Activated T-helper 1 cell treated with anti-CD3 and anti-CD28 coated beads, Interleukin-12 subunit alpha, Interleukin-12 subunit beta, Interleukin-2, Interleukin-4 antibody, amounts not matched to agents 30 ng/mL and 10 ng/mL and 1 ng/mL, durations not matched to agents 14 hours and 24 hours and 36 hours (primary cell): ENCODE data around the gene DPRX. TPM values are rescaled to one million over a fixed set of nuclear protein-coding genes. Genes with fewer than 3 reads are reported as not detected.
"Not testable (repeated sequence)": the region's sequence is repeated elsewhere in the genome, so short reads cannot be mapped to it uniquely, and the experiment has no call there.

ENCODE experiments used
- DNase-seq: peaks from one replicate; pipeline ENCODE4 v3.0.0; 2021; ENCODE audit warnings: low spot score
- H3K27ac Mint-ChIP-seq: one replicate; pipeline ENCODE4 v1.8.0; 2021; ENCODE audit warnings: mild to moderate bottlenecking, mixed read lengths
- H3K27me3 Mint-ChIP-seq: one replicate; pipeline ENCODE4 v1.8.0; 2022; ENCODE audit warnings: mild to moderate bottlenecking, moderate library complexity, mixed read lengths; ENCODE audit not compliant: insufficient read depth
- H3K36me3 Mint-ChIP-seq: one replicate; pipeline ENCODE4 v1.8.0; 2021; ENCODE audit warnings: low read depth, mixed read lengths
- H3K4me1 Mint-ChIP-seq: one replicate; pipeline ENCODE4 v1.8.0; 2021; ENCODE audit warnings: low read depth, mixed read lengths
- H3K4me3 Mint-ChIP-seq: one replicate; pipeline ENCODE4 v1.8.0; 2021; ENCODE audit warnings: mild to moderate bottlenecking, moderate library complexity, mixed read lengths
- H3K9me3 Mint-ChIP-seq: one replicate; pipeline ENCODE4 v1.8.0; 2021; ENCODE audit warnings: mixed read lengths
- intact Hi-C: fragments of 100-400 bp; cut with micrococcal nuclease; formaldehyde crosslinking; loops from one replicate; pipeline ENCODE4 v1.15.1; 2024
- total RNA-seq: library from RNA; stranded (reverse); gene quantifications from 2 replicates; pipeline ENCODE4 v1.2.3, GENCODE V29; 2022

The DPRX gene
- total RNA-seq, 1 donor from 2014 or later: not detected

- Mint-ChIP-seq H3K27ac (no peak overlapping the region), H3K36me3 (no peaks in the 10 kb centered on the region), H3K4me1 (no peaks in the 10 kb centered on the region), H3K9me3 (peaks cover 41% of the 10 kb centered on the region), H3K27me3 (no peaks in the 10 kb centered on the region), H3K4me3 (no peak overlapping the region)
- intact Hi-C loops: no loop called here
- DNase-seq: no peak
Measured at GRCh38 chr19:53655042-53655665, 23.4 kb downstream of the DPRX start.

GRCh38 chr19:53657330-53657729 is 25.5 kb downstream of the DPRX start:
- Mint-ChIP-seq H3K9me3 (peaks cover 50% of the 10 kb centered on the region), H3K27me3 (no peaks in the 10 kb centered on the region), H3K4me3 (no peak overlapping the region), H3K36me3 (no peaks in the 10 kb centered on the region), H3K27ac (no peak overlapping the region), H3K4me1 (no peaks in the 10 kb centered on the region)
- no peak for DNase-seq
- intact Hi-C loops: no loop called here

GRCh38 chr19:53657778-53658177 is 26.0 kb downstream of the DPRX start:
- Mint-ChIP-seq H3K4me1 (no peaks in the 10 kb centered on the region), H3K36me3 (no peaks in the 10 kb centered on the region), H3K27me3 (no peaks in the 10 kb centered on the region), H3K27ac (no peak overlapping the region), H3K9me3 (peaks cover 50% of the 10 kb centered on the region), H3K4me3 (no peak overlapping the region)
- no peak for DNase-seq
- intact Hi-C loops: no loop called here

GRCh38 chr19:53659292-53659691 is 27.5 kb downstream of the DPRX start:
- no peak overlapping the region for H3K4me3 Mint-ChIP-seq
- no peaks in the 10 kb centered on the region for H3K27me3 Mint-ChIP-seq
- peaks cover 55% of the 10 kb centered on the region for H3K9me3 Mint-ChIP-seq
- intact Hi-C loops: no loop called here
- H3K27ac Mint-ChIP-seq: no peak overlapping the region
- H3K4me1 Mint-ChIP-seq: no peaks in the 10 kb centered on the region
- no peak for DNase-seq
- no peaks in the 10 kb centered on the region for H3K36me3 Mint-ChIP-seq

GRCh38 chr19:53660584-53660983 is 28.8 kb downstream of the DPRX start:
- H3K4me3 Mint-ChIP-seq: no peak overlapping the region
- peaks cover 51% of the 10 kb centered on the region for H3K9me3 Mint-ChIP-seq
- intact Hi-C loops: no loop called here
- no peaks in the 10 kb centered on the region for H3K36me3 Mint-ChIP-seq
- DNase-seq: no peak
- no peaks in the 10 kb centered on the region for H3K27me3 Mint-ChIP-seq
- no peak overlapping the region for H3K27ac Mint-ChIP-seq
- H3K4me1 Mint-ChIP-seq: no peaks in the 10 kb centered on the region

- intact Hi-C loops: no loop called here
- Mint-ChIP-seq H3K4me3 (no peak overlapping the region), H3K36me3 (no peaks in the 10 kb centered on the region), H3K4me1 (no peaks in the 10 kb centered on the region), H3K27ac (no peak overlapping the region), H3K27me3 (no peaks in the 10 kb centered on the region), H3K9me3 (peaks cover 49% of the 10 kb centered on the region)
- DNase-seq: no peak
Measured at GRCh38 chr19:53662209-53662608, 30.4 kb downstream of the DPRX start.

- H3K4me3 Mint-ChIP-seq: no peak overlapping the region
- no peaks in the 10 kb centered on the region for H3K4me1 Mint-ChIP-seq
- intact Hi-C loops: no loop called here
- no peak overlapping the region for H3K27ac Mint-ChIP-seq
- H3K9me3 Mint-ChIP-seq: peaks cover 41% of the 10 kb centered on the region
- H3K36me3 Mint-ChIP-seq: no peaks in the 10 kb centered on the region
- no peak for DNase-seq
- no peaks in the 10 kb centered on the region for H3K27me3 Mint-ChIP-seq
Measured at GRCh38 chr19:53664152-53664551, 32.4 kb downstream of the DPRX start.

GRCh38 chr19:53664760-53665159 is 33.0 kb downstream of the DPRX start:
- H3K27me3 Mint-ChIP-seq: no peaks in the 10 kb centered on the region
- no peaks in the 10 kb centered on the region for H3K36me3 Mint-ChIP-seq
- H3K27ac Mint-ChIP-seq: no peak overlapping the region
- H3K4me3 Mint-ChIP-seq: no peak overlapping the region
- H3K4me1 Mint-ChIP-seq: no peaks in the 10 kb centered on the region
- intact Hi-C loops: no loop called here
- DNase-seq: no peak
- peaks cover 36% of the 10 kb centered on the region for H3K9me3 Mint-ChIP-seq

- H3K36me3 Mint-ChIP-seq, H3K27me3 Mint-ChIP-seq, H3K4me1 Mint-ChIP-seq, H3K4me3 Mint-ChIP-seq, intact Hi-C loops, H3K27ac Mint-ChIP-seq, DNase-seq: not testable (repeated sequence)
- peaks cover 34% of the 10 kb centered on the region for H3K9me3 Mint-ChIP-seq
Measured at GRCh38 chr19:53666331-53666730, 34.5 kb downstream of the DPRX start.

- peaks cover 26% of the 10 kb centered on the region for H3K9me3 Mint-ChIP-seq
- H3K4me3 Mint-ChIP-seq, H3K36me3 Mint-ChIP-seq, DNase-seq, H3K27ac Mint-ChIP-seq, intact Hi-C loops, H3K27me3 Mint-ChIP-seq, H3K4me1 Mint-ChIP-seq: not testable (repeated sequence)
Measured at GRCh38 chr19:53668804-53669203, 37.0 kb downstream of the DPRX start.

- no peak overlapping the region for H3K4me3 Mint-ChIP-seq
- intact Hi-C loops: no loop called here
Measured at GRCh38 chr19:53670345-53670744, 38.5 kb downstream of the DPRX start.

GRCh38 chr19:53671663-53672062 is 39.9 kb downstream of the DPRX start:
- Mint-ChIP-seq H3K36me3 (no peaks in the 10 kb centered on the region), H3K4me1 (no peaks in the 10 kb centered on the region), H3K9me3 (peaks cover 33% of the 10 kb centered on the region), H3K27ac (no peak overlapping the region), H3K4me3 (no peak overlapping the region), H3K27me3 (no peaks in the 10 kb centered on the region)
- no peak for DNase-seq
- intact Hi-C loops: no loop called here

More at GRCh38 chr19:53670345-53670744, 38.5 kb downstream of the DPRX start:
- H3K27me3 Mint-ChIP-seq: no peaks in the 10 kb centered on the region
- H3K4me1 Mint-ChIP-seq: no peaks in the 10 kb centered on the region
- peaks cover 26% of the 10 kb centered on the region for H3K9me3 Mint-ChIP-seq
- no peaks in the 10 kb centered on the region for H3K36me3 Mint-ChIP-seq
- H3K27ac Mint-ChIP-seq: no peak overlapping the region
- no peak for DNase-seq
